Measurements from ENCODE around the gene TLE5.

DNA sequence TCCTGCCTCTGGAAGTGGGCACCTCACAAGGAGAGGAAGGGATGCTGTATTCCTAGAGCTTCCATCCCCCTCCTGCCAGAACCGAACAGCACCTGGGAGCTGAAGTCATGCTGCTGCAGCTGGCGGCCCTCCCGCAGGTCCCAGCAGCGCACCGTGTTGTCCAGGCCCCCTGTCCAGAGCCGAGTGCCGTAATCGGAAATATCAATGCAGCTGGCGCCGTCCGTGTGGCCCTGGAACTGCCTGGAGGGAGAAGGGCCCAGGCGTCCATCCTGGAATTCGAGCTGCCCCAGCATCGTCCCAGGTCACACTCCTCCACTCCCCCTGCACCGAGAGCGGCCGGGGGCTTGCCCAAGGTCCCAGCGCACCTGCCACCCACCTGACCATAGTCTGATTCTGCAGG is 57.0 kb downstream of the TLE5 start:
- TF ChIP-seq, protein P1, sequence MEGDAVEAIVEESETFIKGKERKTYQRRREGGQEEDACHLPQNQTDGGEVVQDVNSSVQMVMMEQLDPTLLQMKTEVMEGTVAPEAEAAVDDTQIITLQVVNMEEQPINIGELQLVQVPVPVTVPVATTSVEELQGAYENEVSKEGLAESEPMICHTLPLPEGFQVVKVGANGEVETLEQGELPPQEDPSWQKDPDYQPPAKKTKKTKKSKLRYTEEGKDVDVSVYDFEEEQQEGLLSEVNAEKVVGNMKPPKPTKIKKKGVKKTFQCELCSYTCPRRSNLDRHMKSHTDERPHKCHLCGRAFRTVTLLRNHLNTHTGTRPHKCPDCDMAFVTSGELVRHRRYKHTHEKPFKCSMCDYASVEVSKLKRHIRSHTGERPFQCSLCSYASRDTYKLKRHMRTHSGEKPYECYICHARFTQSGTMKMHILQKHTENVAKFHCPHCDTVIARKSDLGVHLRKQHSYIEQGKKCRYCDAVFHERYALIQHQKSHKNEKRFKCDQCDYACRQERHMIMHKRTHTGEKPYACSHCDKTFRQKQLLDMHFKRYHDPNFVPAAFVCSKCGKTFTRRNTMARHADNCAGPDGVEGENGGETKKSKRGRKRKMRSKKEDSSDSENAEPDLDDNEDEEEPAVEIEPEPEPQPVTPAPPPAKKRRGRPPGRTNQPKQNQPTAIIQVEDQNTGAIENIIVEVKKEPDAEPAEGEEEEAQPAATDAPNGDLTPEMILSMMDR (IDR thresholded peaks at IDR 0.05), result no peak
- no peak for TF ChIP-seq EP300 (IDR thresholded peaks at IDR 0.05)

All from stomach (tissue), 4 donors.